ENCODE measurements around the gene CXCL5.

Gene CXCL5

DNA sequence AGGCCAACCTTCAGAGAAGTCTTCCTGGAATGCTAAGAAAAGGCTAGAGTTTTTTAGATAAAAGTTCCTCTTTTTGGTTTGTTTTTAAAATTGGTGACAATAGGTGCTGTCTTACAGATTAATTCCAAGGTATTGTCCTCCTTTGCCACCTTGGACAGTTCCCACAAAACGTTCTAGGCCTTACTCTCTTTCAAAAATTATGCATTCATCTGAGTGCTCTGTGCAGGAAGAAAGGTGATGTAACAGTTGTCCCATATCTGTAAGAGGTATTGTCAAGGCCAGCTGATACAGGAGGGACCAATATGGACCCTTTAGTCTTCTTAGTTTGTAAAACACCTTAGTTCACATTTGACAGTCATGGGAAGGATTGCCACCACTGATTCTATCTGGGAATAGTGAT is 15.9 kb upstream of the CXCL5 start:
- H3K4me1 ChIP-seq (ENCODE audit: insufficient read depth, low read length), result no peaks in the 10 kb centered on the region; the same call in 1 of the 2 replicates
- peaks cover 7% of the 10 kb centered on the region; the same call in 1 of the 2 replicates for H3K9me3 ChIP-seq (ENCODE audit: insufficient read depth, low read depth, low read length)
- H3K9ac ChIP-seq (ENCODE audit: low read depth, low read length), result no peak overlapping the region
- H3K27me3 ChIP-seq (ENCODE audit: insufficient read depth, low read length), result no peaks in the 10 kb centered on the region
- H3K27ac ChIP-seq (ENCODE audit: low read length), result no peak overlapping the region
- no peak overlapping the region for H3K4me3 ChIP-seq (ENCODE audit: low read length)
- H3K36me3 ChIP-seq (ENCODE audit: insufficient read depth, low read depth, low read length), result no peaks in the 10 kb centered on the region

DNA sequence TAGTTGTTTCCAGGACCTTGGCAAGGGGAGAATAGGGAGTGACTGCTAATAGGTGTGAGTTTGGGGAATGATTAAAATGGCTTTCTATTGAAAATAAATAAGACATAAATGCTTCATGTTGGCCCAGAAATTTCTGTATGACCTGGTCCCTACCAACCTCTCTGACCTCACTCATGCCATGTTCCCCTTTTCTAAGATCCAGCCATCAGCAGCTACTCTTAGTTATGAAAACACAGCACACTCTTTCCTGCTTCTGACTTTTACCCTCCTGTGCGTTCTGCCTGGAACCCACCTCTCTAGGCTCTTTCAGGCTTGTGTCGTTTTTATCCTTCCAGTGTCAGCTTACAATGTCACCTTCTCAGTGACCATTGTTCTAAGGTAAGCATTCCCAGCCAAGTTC is 14.8 kb upstream of the CXCL5 start:
- no peaks in the 10 kb centered on the region; the same call in 1 of the 2 replicates for H3K4me1 ChIP-seq (ENCODE audit: insufficient read depth, low read length)
- H3K4me3 ChIP-seq (ENCODE audit: low read length), result no peak overlapping the region
- no peaks in the 10 kb centered on the region for H3K27me3 ChIP-seq (ENCODE audit: insufficient read depth, low read length)
- peaks cover 7% of the 10 kb centered on the region; the same call in 1 of the 2 replicates for H3K9me3 ChIP-seq (ENCODE audit: insufficient read depth, low read depth, low read length)
- no peaks in the 10 kb centered on the region for H3K36me3 ChIP-seq (ENCODE audit: insufficient read depth, low read depth, low read length)
- H3K9ac ChIP-seq (ENCODE audit: low read depth, low read length), result no peak overlapping the region
- H3K27ac ChIP-seq (ENCODE audit: low read length), result no peak overlapping the region

DNA sequence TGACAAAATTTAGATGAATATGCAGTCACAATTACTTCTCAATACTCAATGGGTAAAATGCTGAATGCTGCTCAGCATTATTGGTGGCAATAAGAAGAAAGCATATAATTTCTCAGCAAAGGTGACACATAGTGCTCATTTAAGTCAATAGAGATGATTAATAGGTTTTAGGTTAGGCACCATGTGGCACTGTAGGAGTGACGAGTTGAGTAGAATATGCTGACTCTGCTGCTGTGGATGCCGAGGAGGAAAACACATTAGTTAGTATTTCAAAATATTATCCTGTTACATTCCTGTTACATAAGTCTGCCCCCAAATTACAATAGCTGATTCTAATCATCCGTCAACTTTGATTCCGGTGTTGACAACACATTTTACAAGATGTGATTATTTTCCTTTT is 13.7 kb upstream of the CXCL5 start:
- Histone ChIP-seq H3K36me3 (ENCODE audit: insufficient read depth, low read depth, low read length) (no peaks in the 10 kb centered on the region), H3K9me3 (ENCODE audit: insufficient read depth, low read depth, low read length) (peaks cover 7% of the 10 kb centered on the region; the same call in 1 of the 2 replicates), H3K9ac (ENCODE audit: low read depth, low read length) (no peak overlapping the region), H3K27ac (ENCODE audit: low read length) (no peak overlapping the region), H3K4me1 (ENCODE audit: insufficient read depth, low read length) (no peaks in the 10 kb centered on the region; the same call in 1 of the 2 replicates), H3K27me3 (ENCODE audit: insufficient read depth, low read length) (no peaks in the 10 kb centered on the region), H3K4me3 (ENCODE audit: low read length) (no peak overlapping the region)

DNA sequence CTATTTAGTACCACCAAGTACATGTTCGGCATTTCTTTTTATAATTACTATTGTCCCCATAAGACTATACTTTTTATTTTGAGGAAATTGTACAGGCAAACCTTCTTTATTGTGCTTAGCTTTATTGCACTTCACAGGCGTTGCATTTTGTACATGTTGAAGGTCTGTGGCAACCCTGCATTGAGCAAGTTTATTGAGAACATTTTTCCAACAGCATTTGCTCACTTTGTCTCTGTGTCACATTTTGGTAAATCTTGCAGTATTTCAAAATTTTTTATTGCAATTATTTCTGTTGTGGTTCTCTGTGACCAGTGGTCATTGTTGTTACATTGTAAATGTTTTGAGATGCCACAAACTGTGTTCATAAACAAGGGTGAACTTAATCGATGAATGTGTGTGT is 10.8 kb upstream of the CXCL5 start:
- H3K9me3 ChIP-seq (ENCODE audit: insufficient read depth, low read depth, low read length), result peaks cover 7% of the 10 kb centered on the region; the same call in 1 of the 2 replicates
- H3K9ac ChIP-seq (ENCODE audit: low read depth, low read length), result no peak overlapping the region
- H3K27me3 ChIP-seq (ENCODE audit: insufficient read depth, low read length), result no peaks in the 10 kb centered on the region
- H3K36me3 ChIP-seq (ENCODE audit: insufficient read depth, low read depth, low read length), result no peaks in the 10 kb centered on the region
- H3K4me3 ChIP-seq (ENCODE audit: low read length), result no peak overlapping the region
- H3K27ac ChIP-seq (ENCODE audit: low read length), result no peak overlapping the region
- H3K4me1 ChIP-seq (ENCODE audit: insufficient read depth, low read length), result no peaks in the 10 kb centered on the region

DNA sequence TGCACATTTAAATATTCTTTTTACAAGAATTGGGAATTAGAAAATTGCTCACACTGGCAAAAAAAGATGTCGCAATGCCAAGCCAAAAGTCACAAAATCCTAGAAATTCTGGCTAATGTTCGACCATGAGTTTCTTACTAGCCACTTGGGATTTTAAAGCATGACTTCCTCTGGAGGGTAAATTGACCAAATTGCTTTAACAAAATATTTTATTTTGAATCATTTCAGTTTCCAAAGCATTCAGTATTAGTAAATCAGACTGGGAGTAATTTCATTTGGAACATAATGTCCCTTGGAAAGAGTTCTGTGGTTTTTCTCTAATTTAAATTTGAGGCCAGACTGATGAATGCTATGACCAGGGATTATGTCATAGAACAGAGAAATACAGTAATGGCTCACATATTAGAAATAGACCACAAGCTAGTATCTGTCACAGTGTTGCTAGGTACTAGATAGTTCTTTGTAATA is 7.6 kb upstream of the CXCL5 start:
- peaks cover 7% of the 10 kb centered on the region; the same call in 1 of the 2 replicates for H3K9me3 ChIP-seq (ENCODE audit: insufficient read depth, low read depth, low read length)
- no peak overlapping the region for H3K4me3 ChIP-seq (ENCODE audit: low read length)
- no peaks in the 10 kb centered on the region for H3K4me1 ChIP-seq (ENCODE audit: insufficient read depth, low read length)
- H3K27me3 ChIP-seq (ENCODE audit: insufficient read depth, low read length), result no peaks in the 10 kb centered on the region
- no peaks in the 10 kb centered on the region for H3K36me3 ChIP-seq (ENCODE audit: insufficient read depth, low read depth, low read length)
- H3K27ac ChIP-seq (ENCODE audit: low read length), result no peak overlapping the region
- H3K9ac ChIP-seq (ENCODE audit: low read depth, low read length), result no peak overlapping the region

DNA sequence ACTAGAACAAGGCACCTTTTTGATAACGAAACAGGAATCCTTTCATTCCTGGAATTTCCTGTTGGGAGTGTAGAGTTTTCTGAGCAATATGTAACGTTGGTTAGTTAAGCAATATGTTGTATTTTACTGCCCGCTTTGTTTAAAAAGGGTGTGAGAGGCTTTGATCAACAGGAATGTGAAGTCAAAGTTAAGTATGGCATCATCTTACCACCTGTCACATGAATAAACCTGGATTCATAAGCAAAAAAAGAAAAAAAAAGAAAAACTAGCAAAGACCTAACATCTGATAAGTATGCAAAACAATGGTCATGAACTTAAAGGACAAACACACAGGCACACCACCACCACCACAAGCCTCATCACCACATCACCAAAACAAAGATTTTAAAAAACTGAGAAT is 7.1 kb upstream of the CXCL5 start:
- no peaks in the 10 kb centered on the region for H3K27me3 ChIP-seq (ENCODE audit: insufficient read depth, low read length)
- no peaks in the 10 kb centered on the region for H3K4me1 ChIP-seq (ENCODE audit: insufficient read depth, low read length)
- H3K36me3 ChIP-seq (ENCODE audit: insufficient read depth, low read depth, low read length), result no peaks in the 10 kb centered on the region
- H3K27ac ChIP-seq (ENCODE audit: low read length), result no peak overlapping the region
- no peak overlapping the region for H3K4me3 ChIP-seq (ENCODE audit: low read length)
- H3K9ac ChIP-seq (ENCODE audit: low read depth, low read length), result no peak overlapping the region
- H3K9me3 ChIP-seq (ENCODE audit: insufficient read depth, low read depth, low read length), result peaks cover 4% of the 10 kb centered on the region; the same call in 1 of the 2 replicates

DNA sequence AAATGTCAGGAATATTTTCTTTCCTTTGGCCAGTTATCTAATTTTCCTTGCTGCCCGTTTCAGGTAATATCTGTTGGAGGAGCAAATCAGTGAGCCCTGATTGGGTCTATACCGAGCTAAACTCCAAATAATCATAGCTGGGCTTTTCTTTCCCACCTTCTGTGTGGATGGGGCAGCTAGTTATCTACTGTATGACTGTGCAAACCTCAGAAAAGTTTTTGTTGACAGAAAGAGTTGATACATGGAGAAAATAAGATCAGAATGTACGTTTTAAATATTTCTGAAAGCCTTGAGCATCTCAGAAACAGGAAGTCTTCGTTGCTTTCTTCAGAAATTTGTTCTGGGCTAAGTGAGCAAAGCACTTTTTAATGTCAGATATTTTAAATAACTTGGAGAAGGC is 6.2 kb upstream of the CXCL5 start:
- H3K4me3 ChIP-seq (ENCODE audit: low read length), result no peak overlapping the region
- no peaks in the 10 kb centered on the region for H3K27me3 ChIP-seq (ENCODE audit: insufficient read depth, low read length)
- H3K9me3 ChIP-seq (ENCODE audit: insufficient read depth, low read depth, low read length), result no peaks in the 10 kb centered on the region
- H3K9ac ChIP-seq (ENCODE audit: low read depth, low read length), result no peak overlapping the region
- H3K36me3 ChIP-seq (ENCODE audit: insufficient read depth, low read depth, low read length), result no peaks in the 10 kb centered on the region
- H3K27ac ChIP-seq (ENCODE audit: low read length), result no peak overlapping the region
- H3K4me1 ChIP-seq (ENCODE audit: insufficient read depth, low read length), result no peaks in the 10 kb centered on the region

DNA sequence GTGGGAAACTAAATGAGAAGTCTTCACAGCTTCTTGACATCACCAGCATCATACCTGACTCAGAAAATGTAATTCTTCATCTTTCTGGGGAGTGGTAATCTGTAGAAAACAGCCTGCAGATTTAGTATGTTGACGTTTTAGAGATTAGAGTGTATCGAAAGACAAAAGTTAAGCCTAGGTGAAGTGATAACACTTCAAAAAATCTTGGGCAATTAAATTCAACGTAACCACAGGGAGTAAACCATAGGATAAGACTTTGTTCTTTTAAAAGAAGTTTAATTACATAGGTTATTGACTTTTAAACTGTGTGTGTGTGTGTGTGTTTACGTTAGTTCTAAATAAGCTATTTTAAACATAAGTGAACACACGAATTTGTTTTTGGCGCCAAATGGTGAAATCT is 1.8 kb upstream of the CXCL5 start:
- no peak overlapping the region for H3K9ac ChIP-seq (ENCODE audit: low read depth, low read length)
- no peaks in the 10 kb centered on the region for H3K36me3 ChIP-seq (ENCODE audit: insufficient read depth, low read depth, low read length)
- no peaks in the 10 kb centered on the region for H3K9me3 ChIP-seq (ENCODE audit: insufficient read depth, low read depth, low read length)
- H3K27ac ChIP-seq (ENCODE audit: low read length), result no peak overlapping the region
- H3K4me1 ChIP-seq (ENCODE audit: insufficient read depth, low read length), result peaks cover 15% of the 10 kb centered on the region
- peaks cover 9% of the 10 kb centered on the region; the same call in 1 of the 2 replicates for H3K27me3 ChIP-seq (ENCODE audit: insufficient read depth, low read length)
- no peak overlapping the region for H3K4me3 ChIP-seq (ENCODE audit: low read length)

DNA sequence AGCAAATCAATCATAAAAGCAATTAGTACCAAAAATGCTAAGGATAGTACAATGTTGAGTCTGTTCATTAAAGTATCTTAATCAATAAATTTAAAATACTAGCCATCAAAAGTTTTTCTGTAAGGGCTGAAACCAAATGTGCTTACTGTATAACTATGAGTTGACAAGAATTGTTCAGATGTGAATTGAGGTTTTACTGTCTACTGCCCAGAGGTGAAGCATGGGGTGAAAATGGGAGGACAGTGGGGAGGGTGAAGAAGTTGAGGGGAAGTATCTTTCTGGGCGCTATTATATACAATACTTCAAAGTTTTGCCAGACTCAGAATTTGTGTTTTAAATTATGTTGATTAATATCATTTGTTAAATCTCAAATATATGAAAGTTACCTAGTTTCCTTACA is 6.4 kb downstream of the CXCL5 start:
- H3K27me3 ChIP-seq (ENCODE audit: insufficient read depth, low read length), result no peaks in the 10 kb centered on the region
- H3K4me3 ChIP-seq (ENCODE audit: low read length), result no peak overlapping the region
- H3K36me3 ChIP-seq (ENCODE audit: insufficient read depth, low read depth, low read length), result no peaks in the 10 kb centered on the region
- no peak overlapping the region for H3K27ac ChIP-seq (ENCODE audit: low read length)
- peaks cover 10% of the 10 kb centered on the region; the same call in 1 of the 2 replicates for H3K4me1 ChIP-seq (ENCODE audit: insufficient read depth, low read length)
- H3K9ac ChIP-seq (ENCODE audit: low read depth, low read length), result no peak overlapping the region
- no peaks in the 10 kb centered on the region; the same call in 1 of the 2 replicates for H3K9me3 ChIP-seq (ENCODE audit: insufficient read depth, low read depth, low read length)

DNA sequence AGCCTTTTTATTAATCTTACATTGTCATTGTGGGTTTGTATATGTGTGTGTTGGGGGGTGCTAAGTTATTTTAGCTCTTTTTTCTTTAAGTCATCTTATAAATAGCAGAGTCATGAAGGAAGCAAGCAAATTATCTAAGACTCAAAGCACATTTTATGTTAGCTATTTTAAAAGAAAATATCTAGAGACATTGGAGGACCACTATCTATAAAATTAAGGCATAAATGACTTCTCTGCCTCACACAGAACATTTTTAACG is 6.8 kb downstream of the CXCL5 start:
- Histone ChIP-seq H3K27ac (ENCODE audit: low read length) (no peak overlapping the region), H3K36me3 (ENCODE audit: insufficient read depth, low read depth, low read length) (no peaks in the 10 kb centered on the region), H3K4me3 (ENCODE audit: low read length) (no peak overlapping the region), H3K4me1 (ENCODE audit: insufficient read depth, low read length) (peaks cover 7% of the 10 kb centered on the region; the same call in 1 of the 2 replicates), H3K27me3 (ENCODE audit: insufficient read depth, low read length) (no peaks in the 10 kb centered on the region), H3K9me3 (ENCODE audit: insufficient read depth, low read depth, low read length) (no peaks in the 10 kb centered on the region; the same call in 1 of the 2 replicates), H3K9ac (ENCODE audit: low read depth, low read length) (no peak overlapping the region)

DNA sequence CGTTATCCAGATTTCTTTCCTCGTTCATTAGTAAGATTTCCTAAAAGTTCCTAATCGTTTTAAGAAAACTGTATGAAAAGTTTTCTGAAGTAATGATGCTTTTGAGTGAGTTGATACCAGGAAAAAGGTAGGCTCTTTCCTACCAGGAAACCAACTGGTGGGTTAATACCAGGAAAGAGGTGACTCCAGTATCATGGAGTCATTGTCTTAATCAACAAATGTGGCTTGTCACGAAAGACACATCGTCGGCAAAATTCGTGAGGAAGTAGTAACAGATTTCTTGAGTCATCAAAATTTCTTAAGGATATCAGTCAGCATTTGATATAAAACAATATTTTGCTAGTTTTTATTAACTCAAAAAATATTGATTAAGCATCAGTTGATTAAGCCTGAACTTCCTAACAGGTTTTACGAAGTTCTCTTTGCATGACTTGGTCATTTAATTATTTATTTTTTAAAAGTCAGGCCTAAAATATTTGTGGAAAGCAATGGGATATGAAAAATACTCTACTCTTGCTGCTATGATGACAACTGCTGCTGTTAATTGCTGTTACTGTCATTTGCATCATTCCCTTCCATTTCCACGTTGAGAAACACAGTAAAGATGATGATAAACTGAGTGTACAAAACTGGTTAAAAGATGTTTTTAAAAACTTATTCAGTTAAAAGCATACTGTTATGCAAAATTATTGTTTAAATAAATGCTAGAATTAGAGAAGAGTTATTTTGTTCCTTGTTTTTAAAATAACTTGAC is 7.3 kb downstream of the CXCL5 start:
- Histone ChIP-seq H3K4me3 (ENCODE audit: low read length) (no peak overlapping the region), H3K9ac (ENCODE audit: low read depth, low read length) (no peak overlapping the region), H3K9me3 (ENCODE audit: insufficient read depth, low read depth, low read length) (no peaks in the 10 kb centered on the region; the same call in 1 of the 2 replicates), H3K27me3 (ENCODE audit: insufficient read depth, low read length) (no peaks in the 10 kb centered on the region), H3K27ac (ENCODE audit: low read length) (no peak overlapping the region), H3K4me1 (ENCODE audit: insufficient read depth, low read length) (peaks cover 8% of the 10 kb centered on the region; the same call in 1 of the 2 replicates), H3K36me3 (ENCODE audit: insufficient read depth, low read depth, low read length) (no peaks in the 10 kb centered on the region)

DNA sequence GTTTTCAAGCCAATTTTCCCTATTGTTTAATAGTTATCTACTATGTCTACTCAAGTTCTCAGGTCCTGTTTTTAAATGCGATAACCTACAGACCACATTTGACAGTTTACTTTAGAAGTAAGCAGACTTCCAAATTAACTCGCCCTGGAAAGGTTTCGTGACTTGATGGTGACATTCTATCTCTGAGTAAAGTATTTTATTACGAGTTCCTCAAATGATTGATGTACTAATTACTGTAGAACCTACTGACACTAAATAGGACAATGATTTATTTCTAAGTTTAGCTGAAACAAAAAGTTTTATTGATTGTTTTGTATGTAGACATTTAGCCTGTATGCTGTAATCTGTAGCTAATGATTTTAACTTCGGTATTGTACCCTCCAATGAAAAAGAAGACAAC is 8.5 kb downstream of the CXCL5 start:
- no peaks in the 10 kb centered on the region for H3K27me3 ChIP-seq (ENCODE audit: insufficient read depth, low read length)
- H3K9ac ChIP-seq (ENCODE audit: low read depth, low read length), result no peak overlapping the region
- H3K9me3 ChIP-seq (ENCODE audit: insufficient read depth, low read depth, low read length), result no peaks in the 10 kb centered on the region; the same call in 1 of the 2 replicates

More for the DNA sequence above, 8.5 kb downstream of the CXCL5 start:
- Histone ChIP-seq H3K27ac (ENCODE audit: low read length) (no peak overlapping the region), H3K4me3 (ENCODE audit: low read length) (no peak overlapping the region), H3K4me1 (ENCODE audit: insufficient read depth, low read length) (peaks cover 16% of the 10 kb centered on the region; the same call in 1 of the 2 replicates), H3K36me3 (ENCODE audit: insufficient read depth, low read depth, low read length) (no peaks in the 10 kb centered on the region)

Measured in iPS-20b (cell line).